Measurements from ENCODE around the gene AOX1.

GRCh38 chr2:200674837-200675236 lies 89.0 kb downstream of the AOX1 start:
- TF ChIP-seq CTCF (conservative IDR thresholded peaks at IDR 0.05) = no peak
- no peak for TF ChIP-seq ZFX (IDR thresholded peaks at IDR 0.05)
